Hepatocyte (in vitro differentiated cells): ENCODE results near the gene SLC46A2. TPM values are rescaled to one million over a fixed set of nuclear protein-coding genes. Genes with fewer than 3 reads are reported as not detected.

Source experiments
- DNase-seq: peaks from one replicate; pipeline ENCODE4 v3.0.0-alpha.2; 2016; ENCODE audit warnings: low spot score
- H2AFZ ChIP-seq: fragments of 200-600 bp; sonication (generic); 2 replicates; pipeline ENCODE4 v1.6.0; 2016; ENCODE audit warnings: antibody characterized with exemption, mild to moderate bottlenecking
- H3K27ac ChIP-seq: fragments of 200-600 bp; sonication (generic); 2 replicates; pipeline ENCODE4 v1.5.1; 2016; ENCODE audit warnings: mild to moderate bottlenecking
- H3K27me3 ChIP-seq: fragments of 200-600 bp; sonication (generic); 2 replicates; pipeline ENCODE4 v1.6.1; 2016
- H3K36me3 ChIP-seq: fragments of 200-600 bp; sonication (generic); replicated peaks from 2 replicates; pipeline ENCODE4 v1.5.1; 2016; ENCODE audit warnings: low read depth; ENCODE audit not compliant: insufficient read depth
- H3K4me1 ChIP-seq: fragments of 200-600 bp; sonication (generic); 2 replicates; pipeline ENCODE4 v1.5.1; 2016; ENCODE audit warnings: mild to moderate bottlenecking, moderate library complexity; ENCODE audit not compliant: insufficient read depth
- H3K4me2 ChIP-seq: fragments of 200-600 bp; sonication (generic); 2 replicates; pipeline ENCODE4 v1.6.0; 2016
- H3K4me3 ChIP-seq: fragments of 200-600 bp; sonication (generic); 2 replicates; pipeline ENCODE4 v1.5.1; 2016; ENCODE audit warnings: mild to moderate bottlenecking
- H3K79me2 ChIP-seq: fragments of 200-600 bp; sonication (generic); 2 replicates; pipeline ENCODE4 v1.6.0; 2017; ENCODE audit warnings: mild to moderate bottlenecking
- H3K9me2 ChIP-seq: fragments of 200-600 bp; sonication (generic); replicated peaks from 2 replicates; pipeline ENCODE4 v1.6.0; 2017; ENCODE audit warnings: mild to moderate bottlenecking; ENCODE audit not compliant: insufficient read depth
- H3K9me3 ChIP-seq: fragments of 200-600 bp; sonication (generic); 2 replicates; pipeline ENCODE4 v1.5.1; 2016; ENCODE audit warnings: low read depth, mild to moderate bottlenecking
- H4K20me1 ChIP-seq: fragments of 200-600 bp; sonication (generic); 2 replicates; pipeline ENCODE4 v1.6.0; 2016; ENCODE audit warnings: mild to moderate bottlenecking; ENCODE audit not compliant: insufficient read depth, poor library complexity, severe bottlenecking
- EZH2 ChIP-seq: fragments of 200-600 bp; sonication (generic); IDR thresholded peaks from 2 replicates; pipeline ENCODE4 v1.6.1; 2016; ENCODE audit warnings: antibody characterized with exemption, mild to moderate bottlenecking, borderline replicate concordance
- EZH2phosphoT487 ChIP-seq: fragments of 200-600 bp; sonication (generic); IDR thresholded peaks from one replicate; pipeline ENCODE4 v1.6.1; 2018; ENCODE audit warnings: antibody characterized with exemption, mild to moderate bottlenecking, low read depth, moderate library complexity; ENCODE audit not compliant: unreplicated experiment, severe bottlenecking
- WGBS: methylation state at CpG from one replicate; pipeline ENCODE4 v1.1.6; 2016; ENCODE audit warnings: low lambda C conversion rate; ENCODE audit errors: missing lambda C conversion rate; 5-methylcytosine and 5-hydroxymethylcytosine counted together
- polyA plus RNA-seq: library from polyadenylated mRNA; unstranded; fragments of >200 nt; fragmentation: Nextera tagmentation; extraction: Ambion mirVana; gene quantifications from 2 replicates; pipeline ENCODE4 v1.2.1, GENCODE V29; 2016
- total RNA-seq: library from RNA; depleted of rRNA; stranded (reverse); fragments of >200 nt; gene quantifications from 2 replicates; pipeline ENCODE4 v1.2.3, GENCODE V29; 2014
- TF ChIP-seq, protein P1 (sequence below): fragments of 200-600 bp; sonication (generic); IDR thresholded peaks from 2 replicates; pipeline ENCODE4 v1.5.1; 2016; ENCODE audit warnings: antibody characterized with exemption, mild to moderate bottlenecking; ENCODE audit not compliant: poor library complexity

The SLC46A2 gene
- total and polyA plus RNA-seq, 2 experiments from 2014 or later, result not detected

DNA sequence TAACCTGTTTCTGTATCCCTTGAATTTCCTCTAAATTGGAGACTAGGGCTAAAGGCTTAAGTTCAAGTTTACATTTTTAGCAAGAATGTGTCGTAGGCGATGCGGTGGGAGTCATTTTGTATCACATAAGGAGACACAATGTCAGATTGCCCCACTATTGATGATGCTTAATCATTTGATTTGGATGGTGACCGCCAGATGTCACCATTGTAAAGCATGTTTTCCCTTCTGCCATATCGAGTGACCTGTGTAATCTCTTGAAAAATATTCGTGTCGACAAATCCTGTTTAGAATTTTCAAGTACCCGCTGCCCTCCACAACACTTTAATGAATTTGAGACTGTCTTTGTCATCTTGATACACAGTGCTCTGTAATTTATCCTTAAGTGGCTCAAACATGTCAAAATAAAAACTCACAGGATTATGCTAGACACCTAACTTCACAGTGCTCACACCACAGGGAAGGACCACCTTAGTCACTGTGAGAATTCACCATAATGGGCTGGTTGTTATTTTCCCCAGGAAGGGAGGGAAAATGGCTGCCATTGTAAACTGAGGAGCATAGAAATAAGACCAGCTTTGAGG is 34.5 kb upstream of the SLC46A2 start:
- Histone ChIP-seq H3K4me3 (no peak overlapping the region), H3K4me2 (no peak overlapping the region), H4K20me1 (no peaks in the 10 kb centered on the region), H3K36me3 (no peaks in the 10 kb centered on the region), H2AFZ (no peak overlapping the region), H3K27ac (no peak overlapping the region), H3K27me3 (no peaks in the 10 kb centered on the region), H3K9me2 (no peaks in the 10 kb centered on the region), H3K4me1 (no peaks in the 10 kb centered on the region), H3K79me2 (no peaks in the 10 kb centered on the region), H3K9me3 (no peaks in the 10 kb centered on the region)
- peak; percentile 18 for DNase-seq
- TF ChIP-seq, protein P1, sequence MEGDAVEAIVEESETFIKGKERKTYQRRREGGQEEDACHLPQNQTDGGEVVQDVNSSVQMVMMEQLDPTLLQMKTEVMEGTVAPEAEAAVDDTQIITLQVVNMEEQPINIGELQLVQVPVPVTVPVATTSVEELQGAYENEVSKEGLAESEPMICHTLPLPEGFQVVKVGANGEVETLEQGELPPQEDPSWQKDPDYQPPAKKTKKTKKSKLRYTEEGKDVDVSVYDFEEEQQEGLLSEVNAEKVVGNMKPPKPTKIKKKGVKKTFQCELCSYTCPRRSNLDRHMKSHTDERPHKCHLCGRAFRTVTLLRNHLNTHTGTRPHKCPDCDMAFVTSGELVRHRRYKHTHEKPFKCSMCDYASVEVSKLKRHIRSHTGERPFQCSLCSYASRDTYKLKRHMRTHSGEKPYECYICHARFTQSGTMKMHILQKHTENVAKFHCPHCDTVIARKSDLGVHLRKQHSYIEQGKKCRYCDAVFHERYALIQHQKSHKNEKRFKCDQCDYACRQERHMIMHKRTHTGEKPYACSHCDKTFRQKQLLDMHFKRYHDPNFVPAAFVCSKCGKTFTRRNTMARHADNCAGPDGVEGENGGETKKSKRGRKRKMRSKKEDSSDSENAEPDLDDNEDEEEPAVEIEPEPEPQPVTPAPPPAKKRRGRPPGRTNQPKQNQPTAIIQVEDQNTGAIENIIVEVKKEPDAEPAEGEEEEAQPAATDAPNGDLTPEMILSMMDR, result peak; percentile 56
- no peak for TF ChIP-seq EZH2
- WGBS, result 41% methylated on average over 8 of the region's 8 CpGs

DNA sequence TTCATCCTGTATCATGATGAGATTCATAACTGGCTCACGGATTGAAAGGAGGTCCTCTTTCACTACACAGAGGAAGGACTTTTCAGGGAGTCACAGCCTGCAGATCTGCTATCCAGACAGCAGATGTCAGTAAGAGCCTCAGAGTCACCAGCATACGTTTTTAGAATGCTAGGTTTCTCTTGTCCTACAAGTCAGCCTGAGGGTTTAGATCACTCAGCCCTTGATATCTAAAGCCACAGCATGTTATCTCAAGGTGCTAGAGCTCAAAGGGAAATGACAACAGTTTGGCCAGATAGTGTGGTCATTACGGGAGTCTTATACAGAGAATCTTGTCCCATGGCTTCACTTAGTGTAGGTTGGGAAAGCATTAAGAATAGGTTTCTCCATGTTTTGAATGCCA is 30.9 kb upstream of the SLC46A2 start:
- Histone ChIP-seq H4K20me1 (no peaks in the 10 kb centered on the region), H3K4me3 (no peak overlapping the region), H3K27ac (no peak overlapping the region), H3K4me1 (peaks cover 8% of the 10 kb centered on the region), H3K9me2 (no peaks in the 10 kb centered on the region), H3K9me3 (no peaks in the 10 kb centered on the region), H3K36me3 (no peaks in the 10 kb centered on the region), H3K4me2 (no peak overlapping the region), H2AFZ (no peak overlapping the region), H3K79me2 (no peaks in the 10 kb centered on the region), H3K27me3 (no peaks in the 10 kb centered on the region)
- WGBS, result 11% methylated on average over 3 of the region's 3 CpGs
- TF ChIP-seq, protein P1, result peak; percentile 56
- TF ChIP-seq EZH2phosphoT487, result no peak
- peak; percentile 64 for DNase-seq

DNA sequence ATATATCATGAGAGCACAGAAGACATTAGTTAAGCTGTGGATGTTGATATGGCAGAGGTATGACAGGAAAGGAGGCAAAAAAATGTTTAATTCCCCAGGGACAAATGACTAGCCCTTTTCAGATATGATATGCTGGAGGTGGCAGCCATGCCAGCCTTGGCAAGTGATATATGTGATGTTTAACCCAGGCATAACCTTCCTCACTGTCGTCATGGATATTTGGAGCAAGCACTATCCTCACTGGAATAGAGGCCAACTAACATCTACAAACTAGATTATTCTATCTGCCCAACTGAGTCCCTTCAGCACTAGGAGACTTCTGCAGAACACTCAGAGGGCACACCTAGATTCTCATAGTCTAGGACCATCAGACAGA is 27.3 kb upstream of the SLC46A2 start:
- WGBS, result 81% methylated on average over 1 of the region's 1 CpG
- no peaks in the 10 kb centered on the region for H3K27me3 ChIP-seq
- peak overlapping the region; percentile 30 for H3K4me2 ChIP-seq
- peaks cover 8% of the 10 kb centered on the region for H3K4me1 ChIP-seq
- H3K4me3 ChIP-seq, result no peak overlapping the region
- H3K79me2 ChIP-seq, result no peaks in the 10 kb centered on the region
- no peak overlapping the region for H2AFZ ChIP-seq
- H4K20me1 ChIP-seq, result no peaks in the 10 kb centered on the region
- H3K9me3 ChIP-seq, result no peaks in the 10 kb centered on the region
- no peaks in the 10 kb centered on the region for H3K36me3 ChIP-seq
- H3K27ac ChIP-seq, result peak overlapping the region; percentile 74
- TF ChIP-seq, protein P1, result no peak
- no peak for DNase-seq
- H3K9me2 ChIP-seq, result no peaks in the 10 kb centered on the region
